IMR-90 (cell line): Measurements from ENCODE around the gene USP30. TPM values are rescaled to one million over a fixed set of nuclear protein-coding genes. Genes with fewer than 3 reads are reported as not detected.

ENCODE experiments used
- ATAC-seq: fragments of 200-7000 bp; cut with Tn5 transposase; 2 replicates; pipeline ENCODE4 v1.9.1; 2020; ENCODE audit warnings: low read depth, mild to moderate bottlenecking, moderate library complexity
- BruUV-seq: library from RNA; stranded (reverse); fragments of 400-500 nt; replicated peaks from 2 replicates; lab custom pipeline; 2021; lab: Mats Ljungman, UMichigan
- CTCF ChIA-PET: fragments of 300-600 bp; formaldehyde crosslinking; extraction: SDS; loops from one replicate; lab custom pipeline; 2021; ENCODE audit warnings: antibody characterized with exemption; lab: Yijun Ruan, JAX
- POLR2A ChIA-PET: fragments of 300-600 bp; sonication (Branson Sonifier 250); formaldehyde crosslinking; loops from one replicate; lab custom pipeline; 2022; ENCODE audit warnings: antibody characterized with exemption; ENCODE audit not compliant: unreplicated experiment; lab: Charles Lee
- DNase-seq: peaks from one replicate; pipeline ENCODE4 v3.0.0; 2013
- H2AFZ ChIP-seq: replicated peaks from 2 replicates; pipeline ENCODE3; 2013; ENCODE audit warnings: low read length, mild to moderate bottlenecking; ENCODE audit not compliant: poor library complexity
- H2AK5ac ChIP-seq: 2 replicates; pipeline ENCODE4 v1.6.1; 2013; ENCODE audit warnings: low read depth, low read length, inconsistent platforms
- H2AK9ac ChIP-seq: replicated peaks from 2 replicates; pipeline ENCODE3; 2013; ENCODE audit warnings: mild to moderate bottlenecking, low read depth, low read length, moderate library complexity; ENCODE audit not compliant: poor library complexity
- H2BK120ac ChIP-seq: 2 replicates; pipeline ENCODE4 v1.6.1; 2013; ENCODE audit warnings: low read depth, low read length, inconsistent platforms
- H2BK15ac ChIP-seq: 3 replicates; pipeline ENCODE4 v1.6.1; 2013; ENCODE audit warnings: low read depth, low read length, inconsistent platforms
- H2BK20ac ChIP-seq: 2 replicates; pipeline ENCODE4 v1.6.1; 2013; ENCODE audit warnings: low read depth, mild to moderate bottlenecking, inconsistent platforms, low read length, moderate library complexity
- H2BK5ac ChIP-seq: 2 replicates; pipeline ENCODE4 v1.6.1; 2013; ENCODE audit warnings: mild to moderate bottlenecking, low read depth, low read length, inconsistent platforms; ENCODE audit not compliant: poor library complexity, severe bottlenecking
- H3K14ac ChIP-seq: replicated peaks from 2 replicates; pipeline ENCODE4 v1.6.1; 2013; ENCODE audit warnings: low read depth, low read length, inconsistent platforms
- H3K18ac ChIP-seq: 2 replicates; pipeline ENCODE4 v1.6.1; 2013; ENCODE audit warnings: low read depth, low read length, control low read depth
- H3K23ac ChIP-seq: 2 replicates; pipeline ENCODE4 v1.6.1; 2013; ENCODE audit warnings: low read depth, low read length, inconsistent platforms
- H3K27ac ChIP-seq: 2 replicates; pipeline ENCODE4 v1.5.1; 2013; ENCODE audit warnings: mild to moderate bottlenecking, control low read depth, low read length; ENCODE audit not compliant: insufficient read depth
- H3K27me3 ChIP-seq: 2 replicates; pipeline ENCODE4 v1.6.1; 2013; ENCODE audit warnings: low read length; ENCODE audit not compliant: control insufficient read depth, insufficient read depth
- H3K36me3 ChIP-seq: 2 replicates; pipeline ENCODE4 v1.6.1; 2013; ENCODE audit warnings: low read length, mixed read lengths; ENCODE audit not compliant: control insufficient read depth, insufficient read depth
- H3K4ac ChIP-seq: 2 replicates; pipeline ENCODE4 v1.6.1; 2013; ENCODE audit warnings: low read depth, low read length, inconsistent platforms
- H3K4me1 ChIP-seq: 2 replicates; pipeline ENCODE4 v1.6.1; 2013; ENCODE audit warnings: low read length, mixed read lengths; ENCODE audit not compliant: control insufficient read depth, insufficient read depth
- H3K4me2 ChIP-seq: 2 replicates; pipeline ENCODE4 v1.6.1; 2013; ENCODE audit warnings: low read depth, mild to moderate bottlenecking, control low read depth, low read length, moderate library complexity
- H3K4me3 ChIP-seq: 2 replicates; pipeline ENCODE4 v1.5.1; 2013; ENCODE audit warnings: low read depth, mild to moderate bottlenecking, control low read depth, low read length, moderate library complexity; ENCODE audit not compliant: insufficient read depth
- H3K56ac ChIP-seq: 2 replicates; pipeline ENCODE4 v1.6.1; 2013; ENCODE audit warnings: low read length, inconsistent platforms; ENCODE audit not compliant: insufficient read depth; ENCODE audit errors: extremely low read depth
- H3K79me1 ChIP-seq, 2 experiments: 2 replicates each; pipeline ENCODE4 v1.6.1; 2013; ENCODE audit warnings: low read length in 2 of 2, inconsistent platforms in 1 of 2, low read depth in 1 of 2
- H3K9ac ChIP-seq: 2 replicates; pipeline ENCODE4 v1.6.1; 2013; ENCODE audit warnings: low read depth, low read length, control low read depth
- H3K9me1 ChIP-seq: 2 replicates; pipeline ENCODE4 v1.6.1; 2013; ENCODE audit warnings: low read length, inconsistent platforms; ENCODE audit not compliant: insufficient read depth
- H3K9me3 ChIP-seq: 2 replicates; pipeline ENCODE4 v1.6.1; 2013; ENCODE audit warnings: low read length; ENCODE audit not compliant: control insufficient read depth, insufficient read depth
- H4K20me1 ChIP-seq: 2 replicates; pipeline ENCODE4 v1.6.1; 2013; ENCODE audit warnings: low read length, inconsistent platforms; ENCODE audit not compliant: insufficient read depth
- H4K5ac ChIP-seq: 2 replicates; pipeline ENCODE4 v1.6.1; 2013; ENCODE audit warnings: mild to moderate bottlenecking, low read depth, low read length, control low read depth
- H4K8ac ChIP-seq, 2 experiments: 2 replicates each; pipeline ENCODE4 v1.6.1; 2013; ENCODE audit warnings: low read depth in 2 of 2, low read length in 2 of 2, control low read depth in 1 of 2, inconsistent platforms in 1 of 2
- H4K91ac ChIP-seq: 2 replicates; pipeline ENCODE4 v1.6.1; 2013; ENCODE audit warnings: low read depth, low read length, inconsistent platforms; ENCODE audit not compliant: insufficient read depth
- BHLHE40 ChIP-seq: fragments of 150-350 bp; IDR thresholded peaks from 2 replicates; pipeline ENCODE4 v1.6.1; 2016; ENCODE audit warnings: mild to moderate bottlenecking, low read depth, low read length
- CEBPB ChIP-seq: IDR thresholded peaks from 2 replicates; pipeline ENCODE4 v1.6.1; 2012; ENCODE audit warnings: low read depth, low read length, improper control_type of control experiment
- CHD1 ChIP-seq: IDR thresholded peaks from 2 replicates; pipeline ENCODE4 v1.6.1; 2012; ENCODE audit warnings: low read depth, low read length, improper control_type of control experiment
- CTCF ChIP-seq: conservative IDR thresholded peaks from 2 replicates; pipeline ENCODE4 v1.5.1; 2012; ENCODE audit warnings: mild to moderate bottlenecking, low read depth, low read length, improper control_type of control experiment
- ELK1 ChIP-seq: fragments of 150-350 bp; IDR thresholded peaks from 2 replicates; pipeline ENCODE4 v1.6.1; 2016; ENCODE audit warnings: low read depth, mild to moderate bottlenecking, low read length, moderate library complexity, borderline replicate concordance
- FOS ChIP-seq: fragments of 150-350 bp; IDR thresholded peaks from 2 replicates; pipeline ENCODE4 v1.6.1; 2016; ENCODE audit warnings: low read depth, low read length
- MAFK ChIP-seq: IDR thresholded peaks from 2 replicates; pipeline ENCODE4 v1.6.1; 2012; ENCODE audit warnings: low read depth, low read length, improper control_type of control experiment
- MAZ ChIP-seq: IDR thresholded peaks from 2 replicates; pipeline ENCODE4 v1.6.1; 2012; ENCODE audit warnings: low read depth, mild to moderate bottlenecking, low read length, improper control_type of control experiment, moderate library complexity, borderline replicate concordance
- MXI1 ChIP-seq: IDR thresholded peaks from 2 replicates; pipeline ENCODE4 v1.6.1; 2012; ENCODE audit warnings: low read depth, mild to moderate bottlenecking, low read length, moderate library complexity, borderline replicate concordance
- NFE2L2 ChIP-seq: fragments of 150-350 bp; IDR thresholded peaks from 2 replicates; pipeline ENCODE4 v1.6.1; 2016; ENCODE audit warnings: low read depth, mild to moderate bottlenecking, low read length
- POLR2A ChIP-seq: IDR thresholded peaks from 2 replicates; pipeline ENCODE4 v1.6.1; 2012; ENCODE audit warnings: mild to moderate bottlenecking, low read depth, low read length
- RAD21 ChIP-seq: IDR thresholded peaks from 2 replicates; pipeline ENCODE4 v1.6.1; 2012; ENCODE audit warnings: low read length, improper control_type of control experiment
- RCOR1 ChIP-seq: IDR thresholded peaks from 2 replicates; pipeline ENCODE4 v1.6.1; 2012; ENCODE audit warnings: mild to moderate bottlenecking, low read length, improper control_type of control experiment; ENCODE audit not compliant: insufficient replicate concordance
- RFX5 ChIP-seq: IDR thresholded peaks from 2 replicates; pipeline ENCODE4 v1.8.0; 2012; ENCODE audit warnings: low read depth, mild to moderate bottlenecking, low read length, moderate library complexity
- SMC3 ChIP-seq: fragments of 150-350 bp; IDR thresholded peaks from 2 replicates; pipeline ENCODE4 v1.6.1; 2016; ENCODE audit warnings: low read depth, mild to moderate bottlenecking, antibody characterized with exemption, low read length, moderate library complexity
- USF2 ChIP-seq: fragments of 150-350 bp; IDR thresholded peaks from 2 replicates; pipeline ENCODE4 v1.6.1; 2017; ENCODE audit warnings: mild to moderate bottlenecking, antibody characterized with exemption, low read length, low read depth
- dilution Hi-C: fragments of 300-500 bp; cut with HindIII; formaldehyde crosslinking; loops from one replicate; pipeline ENCODE4 v1.14.3; 2018; ENCODE audit warnings: low sequenced_read_pairs; ENCODE audit not compliant: unreplicated experiment
- in situ Hi-C: fragments of 300-500 bp; cut with MboI; formaldehyde crosslinking; loops from 3 replicates; pipeline ENCODE4 v1.14.3; 2019; ENCODE audit warnings: low sequenced_read_pairs, inconsistent platforms, mixed read lengths
- intact Hi-C: fragments of 100-400 bp; cut with micrococcal nuclease; formaldehyde crosslinking; loops from 2 replicates; pipeline ENCODE4 v1.10.0; 2022
- polyA plus RNA-seq, 3 experiments: library from polyadenylated mRNA; depleted of rRNA; stranded (reverse); fragments of >200 nt; gene quantifications; 2 replicates each; pipeline ENCODE4 v1.2.3, GENCODE V29; 2012; ENCODE audit warnings: low replicate concordance in 1 of 3
- total RNA-seq: library from RNA; depleted of rRNA; stranded (reverse); fragments of >200 nt; gene quantifications from 2 replicates; pipeline ENCODE4 v1.2.3, GENCODE V29; 2012

USP30 gene
- total and polyA plus RNA-seq, 2 of the 4 experiments (the other 2 are of a cell fraction), result 10.4 to 11.2 TPM

- no TSS peak for BruUV-seq
- dilution Hi-C loops, result no loop called here
- Histone ChIP-seq H3K4ac (no peak overlapping the region), H3K27me3 (no peaks in the 10 kb centered on the region), H3K4me2 (no peak overlapping the region), H3K18ac (no peak overlapping the region), H3K9me3 (no peaks in the 10 kb centered on the region), H2BK15ac (no peak overlapping the region), H3K56ac (no peak overlapping the region), H3K79me1 (no peaks in the 10 kb centered on the region), H2BK20ac (no peak overlapping the region), H2BK5ac (no peak overlapping the region), H3K27ac (no peak overlapping the region), H3K23ac (no peak overlapping the region), H4K5ac (no peak overlapping the region), H2AK5ac (no peak overlapping the region), H3K14ac (no peak overlapping the region), H3K9ac (no peak overlapping the region), H4K91ac (no peak overlapping the region), H2AK9ac (no peak overlapping the region), H3K9me1 (no peaks in the 10 kb centered on the region), H4K8ac (no peak overlapping the region), H2BK120ac (no peak overlapping the region), H2AFZ (no peak overlapping the region), H3K4me3 (no peak overlapping the region), H4K20me1 (no peaks in the 10 kb centered on the region), H3K4me1 (no peaks in the 10 kb centered on the region), H3K36me3 (peaks cover 16% of the 10 kb centered on the region)
- POLR2A ChIA-PET, result interaction anchor here (0.6 kb wide), 1 partner anchor 20 kb away, joined by 3 read pairs; no protein-coding TSS in a partner anchor
- intact Hi-C loops, result no loop called here
- no peak for TF ChIP-seq RAD21
- no peak for TF ChIP-seq USF2
- no peak for TF ChIP-seq RCOR1
- TF ChIP-seq CHD1, result no peak
- TF ChIP-seq RFX5, result no peak
- no peak for TF ChIP-seq POLR2A
- no peak for TF ChIP-seq ELK1
- TF ChIP-seq SMC3, result no peak
- TF ChIP-seq CEBPB, result no peak
- TF ChIP-seq NFE2L2, result no peak
- TF ChIP-seq MAZ, result no peak
- TF ChIP-seq FOS, result no peak
- TF ChIP-seq MXI1, result no peak
- TF ChIP-seq MAFK, result no peak
- TF ChIP-seq CTCF, result no peak
- TF ChIP-seq BHLHE40, result no peak
- CTCF ChIA-PET, result no interaction called here
- no peak for ATAC-seq
- in situ Hi-C loops, result loop anchor here (25.0 kb wide), 1 partner anchor 438 kb away; the partner anchor contains the start of gene SELPLG
- DNase-seq, result no peak
Observed at GRCh38 chr12:109074866-109075265, 22.5 kb downstream of the USP30 start.
